ENCODE results near the gene ADRM1.

Gene ADRM1

GRCh38 chr20:62335532-62335931 lies 32.7 kb downstream of the ADRM1 start:
- in situ Hi-C loops (cut with HindIII; ENCODE audit: low sequenced_read_pairs): no loop called here
- TF ChIP-seq CTCF (IDR thresholded peaks at IDR 0.05; ENCODE audit: low read depth, low read length): no peak
- no peak overlapping the region for H3K4me3 ChIP-seq (ENCODE audit: low read depth, low read length)
- DNase-seq (ENCODE audit: low read depth, low spot score): no peak

GRCh38 chr20:62336329-62336728 lies 33.5 kb downstream of the ADRM1 start:
- in situ Hi-C loops (cut with HindIII; ENCODE audit: low sequenced_read_pairs): no loop called here
- no peak overlapping the region for H3K4me3 ChIP-seq (ENCODE audit: low read depth, low read length)
- TF ChIP-seq CTCF (IDR thresholded peaks at IDR 0.05; ENCODE audit: low read depth, low read length): no peak
- DNase-seq (ENCODE audit: low read depth, low spot score): no peak

GRCh38 chr20:62336775-62337557 lies 34.2 kb downstream of the ADRM1 start:
- no peak overlapping the region for H3K4me3 ChIP-seq (ENCODE audit: low read depth, low read length)
- no peak for DNase-seq (ENCODE audit: low read depth, low spot score)
- in situ Hi-C loops (cut with HindIII; ENCODE audit: low sequenced_read_pairs): no loop called here
- no peak for TF ChIP-seq CTCF (IDR thresholded peaks at IDR 0.05; ENCODE audit: low read depth, low read length)

- no peak overlapping the region for H3K4me3 ChIP-seq (ENCODE audit: low read depth, low read length)
- in situ Hi-C loops (cut with HindIII; ENCODE audit: low sequenced_read_pairs): no loop called here
- TF ChIP-seq CTCF (IDR thresholded peaks at IDR 0.05; ENCODE audit: low read depth, low read length): no peak
- no peak for DNase-seq (ENCODE audit: low read depth, low spot score)
Observed at GRCh38 chr20:62337558-62338293, 34.9 kb downstream of the ADRM1 start.

GRCh38 chr20:62338294-62338620 lies 35.5 kb downstream of the ADRM1 start:
- no peak overlapping the region for H3K4me3 ChIP-seq (ENCODE audit: low read depth, low read length)
- in situ Hi-C loops (cut with HindIII; ENCODE audit: low sequenced_read_pairs): no loop called here
- no peak for DNase-seq (ENCODE audit: low read depth, low spot score)
- no peak for TF ChIP-seq CTCF (IDR thresholded peaks at IDR 0.05; ENCODE audit: low read depth, low read length)

- no peak for TF ChIP-seq CTCF (IDR thresholded peaks at IDR 0.05; ENCODE audit: low read depth, low read length)
- H3K4me3 ChIP-seq (ENCODE audit: low read depth, low read length): no peak overlapping the region
- no peak for DNase-seq (ENCODE audit: low read depth, low spot score)
- in situ Hi-C loops (cut with HindIII; ENCODE audit: low sequenced_read_pairs): no loop called here
Observed at GRCh38 chr20:62339647-62340062, 36.9 kb downstream of the ADRM1 start.

All from astrocyte of the spinal cord (primary cell).